Stimulated activated CD4-positive, alpha-beta T cell treated with anti-CD3 and anti-CD28 coated beads, Interleukin-1b, Interleukin-23, amount 100 ng/mL, for 1 hour (primary cell): ENCODE results near the gene CACNA1A.
"Not testable (repeated sequence)": the region's sequence is repeated elsewhere in the genome, so short reads cannot be mapped to it uniquely, and the experiment has no call there.

Experiments used
- DNase-seq, 2 donors: peaks; one replicate each; pipeline ENCODE4 v3.0.0-alpha.2; 2020; ENCODE audit warnings: low read depth in 2 of 2

The CACNA1A gene

DNA sequence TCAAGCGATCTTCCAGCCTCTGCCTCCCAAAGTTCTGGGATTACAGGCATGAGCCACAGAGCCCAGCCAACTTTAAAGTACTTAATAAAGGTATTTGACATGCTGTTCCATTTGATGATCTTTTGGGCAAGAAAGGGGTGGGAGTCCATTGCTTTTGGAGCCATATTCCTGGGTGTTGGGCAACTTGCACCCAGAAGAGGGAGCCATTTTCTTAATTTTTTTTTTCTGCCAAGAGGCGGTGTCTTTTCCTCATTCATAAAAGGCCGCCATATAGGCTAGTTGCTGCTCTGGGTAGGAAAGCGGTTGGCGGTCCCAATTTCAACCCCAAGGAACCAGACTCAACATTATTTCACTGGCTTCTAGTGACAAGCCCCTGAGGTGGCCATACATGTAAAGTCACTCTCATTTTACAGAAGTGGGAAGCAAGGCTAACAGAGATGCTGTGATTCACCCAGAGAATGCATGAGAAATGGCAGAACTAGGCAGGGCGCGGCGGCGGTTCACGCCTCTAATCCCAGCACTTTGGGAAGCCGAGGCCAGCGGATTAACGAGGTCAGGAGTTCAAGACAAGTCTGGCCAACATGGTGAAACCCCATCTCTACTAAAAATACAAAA, 139.6 kb downstream of the CACNA1A start:
- DNase-seq: no peak

DNA sequence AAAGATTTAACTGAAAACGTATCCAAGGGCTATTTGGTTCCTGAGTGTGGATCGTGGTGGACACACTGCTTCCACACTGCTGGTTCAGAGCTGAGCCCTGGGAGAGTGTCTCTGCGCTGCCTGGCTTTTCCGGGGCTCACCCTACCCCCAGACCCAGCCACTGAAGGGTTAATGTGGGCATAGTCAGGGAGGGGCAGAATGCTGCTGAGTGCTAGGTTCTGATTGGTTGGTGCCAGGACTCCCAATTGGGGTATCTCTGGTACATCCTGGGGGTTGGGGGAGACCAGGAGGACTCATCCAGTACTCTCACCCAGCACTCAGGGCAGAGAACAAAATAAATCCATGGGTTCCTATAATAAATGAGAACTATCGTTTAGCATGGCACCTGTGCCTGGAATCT, 142.3 kb downstream of the CACNA1A start:
- no peak for DNase-seq

GRCh38 chr19:13363245-13363644, 143.0 kb downstream of the CACNA1A start:
- DNase-seq: no peak

GRCh38 chr19:13362668-13363067, 143.6 kb downstream of the CACNA1A start:
- DNase-seq: no peak

GRCh38 chr19:13361726-13362125, 144.6 kb downstream of the CACNA1A start:
- DNase-seq: not testable (repeated sequence)

DNA sequence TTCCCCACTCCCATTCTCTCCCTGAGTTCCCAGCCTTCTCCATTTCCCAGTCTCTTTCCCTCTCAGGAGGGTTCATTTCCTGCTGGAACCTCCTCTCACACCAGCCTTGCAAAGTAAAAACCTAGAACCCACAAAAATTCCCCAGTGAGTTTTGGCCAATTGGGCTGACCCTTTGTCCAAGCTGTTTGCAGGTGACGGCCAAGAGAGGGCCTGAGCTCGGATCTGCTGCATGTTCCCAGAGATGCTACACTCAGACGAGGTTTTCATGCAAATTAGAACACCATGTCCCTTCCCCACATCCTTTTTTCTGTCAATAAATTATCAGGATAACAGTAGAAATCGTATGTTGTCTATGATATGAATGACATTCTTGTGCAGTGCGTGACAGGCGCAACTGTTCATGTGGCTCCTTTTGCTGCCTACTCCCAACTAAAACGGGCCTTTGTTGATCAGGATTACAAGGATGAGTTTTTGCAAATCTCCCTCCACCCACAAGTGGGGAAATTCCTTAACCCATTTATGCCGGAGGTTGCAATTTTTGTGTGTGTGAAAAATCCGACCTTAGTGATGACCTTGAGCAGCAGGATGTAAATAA, 149.5 kb downstream of the CACNA1A start:
- DNase-seq: no peak

- no peak for DNase-seq
These were observed 150.1 kb downstream of the CACNA1A start for GRCh38 chr19:13356185-13356584.

GRCh38 chr19:13355356-13355755, 150.9 kb downstream of the CACNA1A start:
- DNase-seq: no peak

DNA sequence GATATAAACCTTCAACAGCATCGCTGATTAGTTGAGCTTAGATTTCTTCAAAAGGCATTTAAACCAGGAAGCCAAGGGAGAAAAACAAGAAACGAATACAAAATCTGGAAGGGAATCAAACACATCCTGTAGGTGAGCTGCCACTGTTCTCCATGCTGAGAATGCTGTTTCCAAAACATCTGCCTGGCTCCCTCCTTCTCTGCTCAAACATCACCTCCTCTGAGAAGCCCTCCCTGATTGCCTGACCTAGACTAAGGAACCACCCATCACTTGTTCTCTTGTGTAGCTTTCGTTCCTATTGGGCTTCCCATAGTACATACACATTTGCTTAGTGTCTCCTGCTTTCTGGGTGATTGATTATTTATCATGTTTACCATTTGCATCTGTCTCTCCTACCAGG, 152.7 kb downstream of the CACNA1A start:
- no peak for DNase-seq

DNA sequence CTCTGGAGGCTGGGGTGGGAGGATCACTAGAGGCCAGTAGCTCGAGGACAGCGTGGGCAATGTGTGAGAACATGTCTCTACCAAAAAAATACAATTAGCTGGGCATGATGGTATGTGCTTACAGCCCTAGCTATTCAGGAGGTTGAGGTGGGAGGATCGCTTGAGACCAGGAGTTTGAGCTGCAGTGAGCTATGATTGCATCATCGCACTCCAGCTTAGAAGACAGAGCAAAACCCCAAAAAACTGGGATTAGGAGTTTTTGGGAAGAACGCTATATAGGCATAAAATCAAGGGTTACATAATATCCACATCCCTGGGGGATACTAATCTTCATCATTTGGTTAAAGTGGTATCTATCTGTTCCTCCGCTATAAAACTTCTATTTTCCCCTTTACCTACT, 155.5 kb downstream of the CACNA1A start:
- no peak for DNase-seq

GRCh38 chr19:13350072-13350471, 156.2 kb downstream of the CACNA1A start:
- DNase-seq: no peak

DNA sequence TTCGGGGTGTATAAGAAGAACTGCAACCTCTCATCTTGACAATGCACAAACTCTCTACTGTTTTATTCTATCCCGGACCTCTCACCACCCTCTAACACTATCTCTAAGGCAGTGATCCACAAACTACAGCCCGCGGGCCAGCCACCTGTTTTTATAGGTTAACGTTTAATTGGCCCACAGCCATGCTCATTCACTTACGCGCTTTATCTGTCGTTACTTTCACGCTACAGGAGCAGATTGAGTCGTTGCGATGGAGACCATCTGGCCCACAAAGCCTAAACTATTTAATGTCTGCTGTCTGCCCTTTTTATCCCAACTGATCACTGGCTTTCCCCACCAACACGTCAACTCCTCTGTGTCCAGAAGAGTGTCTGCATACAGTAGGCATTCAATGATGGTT, 158.9 kb downstream of the CACNA1A start:
- DNase-seq: no peak

DNA sequence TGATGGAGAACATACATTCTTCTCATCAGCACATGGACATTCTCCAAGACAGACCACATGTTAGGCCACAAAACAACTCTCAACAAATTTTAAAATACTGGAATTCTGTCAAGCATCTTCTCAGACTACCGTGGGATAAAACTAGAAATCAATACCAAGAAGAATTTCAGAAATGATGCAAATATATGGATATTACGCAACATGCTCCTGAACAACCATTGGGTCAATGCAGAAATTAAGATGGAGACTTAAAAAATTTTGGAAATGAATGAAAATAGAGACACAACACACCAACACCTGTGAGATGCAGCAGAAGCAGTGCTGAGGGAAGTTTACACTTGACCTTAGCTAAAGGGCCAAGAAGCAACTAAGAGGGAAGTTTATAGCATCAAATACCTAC, 162.8 kb downstream of the CACNA1A start:
- DNase-seq: no peak

GRCh38 chr19:13342672-13343071, 163.6 kb downstream of the CACNA1A start:
- DNase-seq: no peak

- no peak for DNase-seq
These were observed 166.4 kb downstream of the CACNA1A start for GRCh38 chr19:13339869-13340268.

DNA sequence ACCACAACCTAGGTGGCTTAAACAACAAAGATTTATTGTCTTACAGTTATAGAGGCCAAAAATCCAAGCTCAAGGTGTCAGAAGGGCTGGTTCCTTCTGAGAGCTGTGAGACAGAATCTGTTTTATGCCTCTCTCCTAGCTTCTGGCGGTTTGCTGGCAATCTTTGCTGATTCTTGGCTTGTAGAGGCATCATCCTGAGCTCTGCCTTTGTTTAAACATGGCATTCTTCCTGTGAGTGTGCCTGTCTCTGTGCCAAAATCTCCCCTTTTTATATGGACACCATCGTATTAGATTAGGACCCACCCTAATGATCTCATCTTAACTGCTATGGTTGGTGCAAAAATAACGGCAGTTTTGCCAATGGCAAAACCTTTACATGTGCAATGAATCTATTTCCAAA, 169.1 kb downstream of the CACNA1A start:
- DNase-seq: no peak

DNA sequence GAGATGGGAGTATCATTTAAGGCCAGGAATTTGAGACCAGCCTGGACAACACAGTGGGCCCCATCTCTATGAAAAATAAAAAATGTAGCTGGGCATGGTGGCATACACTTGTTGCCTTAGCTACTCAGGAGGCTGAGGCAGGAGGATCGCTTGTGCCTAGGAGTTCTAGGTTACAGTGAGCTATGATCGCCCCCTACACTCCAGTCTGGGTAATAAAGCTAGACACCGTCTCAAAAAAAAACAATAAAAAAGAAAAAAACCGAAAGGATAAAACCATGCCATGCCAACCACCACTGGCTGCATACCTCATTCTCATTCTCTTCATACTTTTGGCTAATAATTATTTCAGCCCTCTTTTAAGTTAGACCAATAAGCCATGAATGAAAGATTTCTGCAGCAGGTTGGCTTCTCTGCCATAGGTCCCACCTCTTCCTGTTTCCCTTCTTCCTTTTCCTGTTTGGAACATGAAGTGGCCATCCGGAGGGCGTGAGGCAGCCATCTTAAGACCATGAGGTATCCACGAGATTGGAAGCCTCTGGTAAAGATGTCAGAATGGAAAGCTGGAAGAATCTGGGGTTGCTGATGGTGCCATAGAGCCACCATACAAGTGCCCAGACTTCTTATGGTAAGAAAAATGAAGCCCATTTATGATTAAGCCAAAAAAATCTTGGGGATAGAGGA, 171.3 kb downstream of the CACNA1A start:
- DNase-seq: no peak

DNA sequence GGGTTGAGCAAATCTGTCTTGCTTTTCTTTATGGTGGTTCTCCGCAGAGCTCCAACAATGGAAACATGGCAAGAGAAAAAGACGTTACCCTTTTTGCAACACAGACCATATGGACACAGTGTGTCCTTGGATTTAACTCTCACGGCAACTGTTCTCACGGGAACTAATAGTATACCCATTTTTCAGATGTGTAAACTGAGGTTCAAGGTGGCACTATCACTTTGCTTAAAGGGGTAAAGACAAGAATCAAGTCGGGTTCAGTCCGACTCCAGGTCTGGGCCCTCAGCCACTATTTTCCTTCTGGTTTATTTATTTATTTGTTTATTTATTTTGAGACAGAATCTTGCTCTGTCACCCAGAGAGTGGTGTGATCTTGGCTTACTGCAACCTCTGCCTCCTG, 176.0 kb downstream of the CACNA1A start:
- DNase-seq: no peak

- DNase-seq: no peak
These were observed 176.5 kb downstream of the CACNA1A start for GRCh38 chr19:13329766-13330165.

- no peak for DNase-seq
These were observed 178.0 kb downstream of the CACNA1A start for GRCh38 chr19:13328241-13328640.

DNA sequence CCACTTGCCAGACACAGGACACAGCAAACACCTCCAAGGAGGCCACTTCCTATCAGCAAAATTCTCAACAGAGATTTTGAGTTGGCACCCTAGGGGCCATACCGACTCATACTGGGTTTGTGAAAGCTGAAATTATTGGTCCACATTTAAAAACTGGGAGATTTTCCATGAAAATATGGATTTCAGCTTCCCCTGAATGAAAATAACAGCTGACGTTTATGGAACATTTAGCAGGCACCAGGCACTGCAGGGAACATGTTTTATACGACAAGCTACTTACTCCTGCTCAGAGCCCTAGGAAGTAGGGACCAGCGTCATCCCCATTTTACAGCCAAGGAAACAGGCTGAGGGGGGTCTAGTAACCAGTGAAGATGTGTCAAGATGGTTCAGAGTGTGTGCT, 186.8 kb downstream of the CACNA1A start:
- no peak for DNase-seq

GRCh38 chr19:13318190-13318589, 188.1 kb downstream of the CACNA1A start:
- DNase-seq: no peak

- DNase-seq: no peak
These were observed 190.8 kb downstream of the CACNA1A start for GRCh38 chr19:13315495-13315894.
